Limb (tissue), 2 donors: ENCODE results near the gene RUFY3.
"Not testable (repeated sequence)": the region's sequence is repeated elsewhere in the genome, so short reads cannot be mapped to it uniquely, and the experiment has no call there.

Experiments
- DNase-seq, 2 donors: peaks; one replicate each; pipeline ENCODE4 v3.0.0-alpha.2; 2016; ENCODE audit errors: extremely low spot score in 2 of 2

The RUFY3 gene

GRCh38 chr4:70721747-70722146 is at the start of gene RUFY3:
TSS of gene RUFY3 (plus strand) at chr4:70721964. CDS start at chr4:70722574, 610 bp downstream.
- DNase-seq = peak; percentile 58 to 60

- DNase-seq = no peak
Measured at GRCh38 chr4:70674191-70674590, 47.6 kb upstream of the RUFY3 start.

GRCh38 chr4:70674731-70675130 is 47.0 kb upstream of the RUFY3 start:
- no peak for DNase-seq

- no peak for DNase-seq
Measured at GRCh38 chr4:70676554-70677090, 45.1 kb upstream of the RUFY3 start.

GRCh38 chr4:70678383-70678999 is 43.3 kb upstream of the RUFY3 start:
- no peak for DNase-seq

- no peak for DNase-seq
Measured at GRCh38 chr4:70680934-70681333, 40.8 kb upstream of the RUFY3 start.

- no peak for DNase-seq
Measured at GRCh38 chr4:70681704-70682103, 40.1 kb upstream of the RUFY3 start.

- not testable (repeated sequence) for DNase-seq
Measured at GRCh38 chr4:70682142-70682541, 39.6 kb upstream of the RUFY3 start.

- no peak for DNase-seq
Measured at GRCh38 chr4:70687392-70687791, 34.4 kb upstream of the RUFY3 start.

GRCh38 chr4:70687821-70688794 is 33.7 kb upstream of the RUFY3 start, which contains the start of gene UTP3:
TSS of gene UTP3 (plus strand) at chr4:70688532. CDS start at chr4:70688678, 146 bp downstream.
- peak; percentile 97 to 99 for DNase-seq

- DNase-seq = no peak
Measured at GRCh38 chr4:70688795-70689231, 33.0 kb upstream of the RUFY3 start.

GRCh38 chr4:70691661-70692060 is 30.1 kb upstream of the RUFY3 start:
- DNase-seq = no peak

- DNase-seq = not testable (repeated sequence)
Measured at GRCh38 chr4:70694633-70695032, 27.1 kb upstream of the RUFY3 start.

GRCh38 chr4:70698435-70698834 is 23.3 kb upstream of the RUFY3 start:
- DNase-seq = not testable (repeated sequence)

- DNase-seq = no peak
Measured at GRCh38 chr4:70700712-70701111, 21.1 kb upstream of the RUFY3 start.

- DNase-seq = no peak
Measured at GRCh38 chr4:70701271-70701670, 20.5 kb upstream of the RUFY3 start.

GRCh38 chr4:70702592-70702991 is 19.2 kb upstream of the RUFY3 start:
- not testable (repeated sequence) for DNase-seq

GRCh38 chr4:70703619-70704214 is 18.0 kb upstream of the RUFY3 start:
- no peak for DNase-seq

- DNase-seq = peak; percentile 79 to 92
Measured at GRCh38 chr4:70704215-70704930, 17.4 kb upstream of the RUFY3 start.

GRCh38 chr4:70704931-70705182 is 16.9 kb upstream of the RUFY3 start:
- DNase-seq = no peak
